Measurements from ENCODE around the gene HEATR5A. TPM values are rescaled to one million over a fixed set of nuclear protein-coding genes. Genes with fewer than 3 reads are reported as not detected.

The HEATR5A gene
- total RNA-seq, 4 donors from 2014 or later, result 22.9 to 32.0 (median 25.8) TPM

GRCh38 chr14:31391473-31391872, 28.9 kb downstream of the HEATR5A start:
- H3K36me3 ChIP-seq, result peaks cover 0 to 72% (median 0%) of the 10 kb centered on the region in 3 donors
- peaks cover 0 to 7% (median 0%) of the 10 kb centered on the region in 4 donors for H3K4me1 ChIP-seq
- no peak for TF ChIP-seq POLR2A (IDR thresholded peaks at IDR 0.05)
- no peak for TF ChIP-seq EP300 (IDR thresholded peaks at IDR 0.05)
- no peak for TF ChIP-seq CTCF (IDR thresholded peaks at IDR 0.05)

DNA sequence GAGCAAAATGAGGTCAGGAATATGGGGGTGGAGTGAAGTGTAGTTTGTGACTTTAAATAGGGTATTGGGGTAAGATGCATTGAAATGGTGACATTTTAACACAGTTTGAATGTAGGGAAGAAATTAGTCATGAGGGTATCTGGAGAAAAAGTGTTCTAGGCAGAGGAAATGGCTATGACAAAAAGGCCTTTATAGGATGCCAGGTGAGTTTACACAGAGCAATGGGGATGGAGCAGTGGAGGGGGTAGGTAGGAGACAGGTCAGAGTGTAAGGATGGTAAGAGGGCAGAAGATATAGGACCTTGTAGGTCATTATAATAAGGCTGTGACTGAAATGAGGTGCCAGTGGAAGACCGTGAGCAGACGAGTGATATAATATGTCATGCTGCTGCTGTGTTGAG, 30.4 kb downstream of the HEATR5A start:
- peaks cover 0 to 72% (median 0%) of the 10 kb centered on the region in 3 donors for H3K36me3 ChIP-seq

More at GRCh38 chr14:31391473-31391872, 28.9 kb downstream of the HEATR5A start:
- Histone ChIP-seq H3K9me3 (no peaks in the 10 kb centered on the region), H3K27ac (no peak overlapping the region), H3K4me3 (no peak overlapping the region), H3K27me3 (no peaks in the 10 kb centered on the region)
- DNase-seq (ENCODE audit: low spot score in 2 of 2), result no peak
- 93 to 95% methylated on average over 3 of the region's 3 CpGs for WGBS, 2 donors

GRCh38 chr14:31388687-31389413, 31.5 kb downstream of the HEATR5A start:
- no peak for TF ChIP-seq POLR2A (IDR thresholded peaks at IDR 0.05)
- no peak for TF ChIP-seq EP300 (IDR thresholded peaks at IDR 0.05)
- TF ChIP-seq CTCF (IDR thresholded peaks at IDR 0.05), result no peak
- H3K27me3 ChIP-seq, result no peaks in the 10 kb centered on the region
- WGBS, 2 donors, result 52 to 56% methylated on average over 5 of the region's 5 CpGs
- no peak for DNase-seq (ENCODE audit: low spot score in 2 of 2)
- H3K4me3 ChIP-seq, result no peak overlapping the region
- H3K9me3 ChIP-seq, result no peaks in the 10 kb centered on the region
- H3K36me3 ChIP-seq, result peaks cover 0 to 70% (median 4%) of the 10 kb centered on the region in 3 donors
- H3K4me1 ChIP-seq, result peaks cover 0 to 7% (median 0%) of the 10 kb centered on the region in 4 donors
- peak overlapping the region in 1 of 4 donors; percentile 45 for H3K27ac ChIP-seq

More for the DNA sequence above, 30.4 kb downstream of the HEATR5A start:
- H3K4me1 ChIP-seq, result peaks cover 0 to 7% (median 0%) of the 10 kb centered on the region in 4 donors
- no peaks in the 10 kb centered on the region for H3K27me3 ChIP-seq
- no peak overlapping the region for H3K4me3 ChIP-seq
- DNase-seq (ENCODE audit: low spot score in 2 of 2), result no peak
- WGBS, 2 donors, result 89 to 90% methylated on average over 2 of the region's 2 CpGs
- TF ChIP-seq EP300 (IDR thresholded peaks at IDR 0.05), result no peak
- no peak for TF ChIP-seq POLR2A (IDR thresholded peaks at IDR 0.05)
- no peak for TF ChIP-seq CTCF (IDR thresholded peaks at IDR 0.05)
- peak overlapping the region in 1 of 4 donors; percentile 30 for H3K27ac ChIP-seq
- no peaks in the 10 kb centered on the region for H3K9me3 ChIP-seq

GRCh38 chr14:31387091-31387490, 33.3 kb downstream of the HEATR5A start:
- Histone ChIP-seq H3K9me3 (no peaks in the 10 kb centered on the region), H3K4me1 (peaks cover 0 to 7% (median 0%) of the 10 kb centered on the region in 4 donors), H3K36me3 (peaks cover 0 to 67% (median 4%) of the 10 kb centered on the region in 3 donors), H3K27me3 (no peaks in the 10 kb centered on the region), H3K4me3 (no peak overlapping the region), H3K27ac (no peak overlapping the region)
- WGBS, 2 donors, result 91 to 98% methylated on average over 7 of the region's 7 CpGs
- TF ChIP-seq EP300 (IDR thresholded peaks at IDR 0.05) (no peak), POLR2A (IDR thresholded peaks at IDR 0.05) (no peak), CTCF (IDR thresholded peaks at IDR 0.05) (no peak)
- DNase-seq (ENCODE audit: low spot score in 2 of 2), result no peak

DNA sequence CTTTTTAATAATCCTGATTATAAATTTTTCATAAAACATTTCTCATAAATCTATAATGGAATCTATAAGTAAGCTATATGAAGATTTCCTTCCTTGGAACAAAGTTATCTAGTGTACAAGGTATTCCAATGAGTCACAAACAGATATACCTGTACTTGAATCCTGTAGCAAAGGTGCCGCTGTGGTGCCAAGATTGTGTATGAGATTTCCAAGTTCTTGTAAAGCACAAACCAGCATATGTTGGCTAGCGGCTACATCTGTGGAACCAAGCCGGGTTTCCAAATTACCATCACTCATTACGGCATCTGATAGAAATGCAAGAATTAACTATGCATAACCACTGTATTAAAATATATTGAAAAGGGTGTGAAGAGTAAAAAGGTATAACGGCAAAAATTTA, 34.1 kb downstream of the HEATR5A start:
- no peak for DNase-seq (ENCODE audit: low spot score in 2 of 2)
- no peak overlapping the region for H3K4me3 ChIP-seq
- peaks cover 0 to 68% (median 4%) of the 10 kb centered on the region in 3 donors for H3K36me3 ChIP-seq
- no peaks in the 10 kb centered on the region for H3K27me3 ChIP-seq
- no peak for TF ChIP-seq CTCF (IDR thresholded peaks at IDR 0.05)
- no peak for TF ChIP-seq EP300 (IDR thresholded peaks at IDR 0.05)
- no peak for TF ChIP-seq POLR2A (IDR thresholded peaks at IDR 0.05)
- H3K9me3 ChIP-seq, result no peaks in the 10 kb centered on the region
- peaks cover 0 to 7% (median 0%) of the 10 kb centered on the region in 4 donors for H3K4me1 ChIP-seq
- H3K27ac ChIP-seq, result no peak overlapping the region
- WGBS, 2 donors, result 97% methylated on average over 5 of the region's 5 CpGs

All from tibial nerve (tissue), 4 donors.